Measurements from ENCODE around the gene SLC8A3. TPM values are rescaled to one million over a fixed set of nuclear protein-coding genes. Genes with fewer than 3 reads are reported as not detected.

The SLC8A3 gene
- total and polyA plus RNA-seq, 3 donors from 2014 or later = 0.39 to 0.61 (median 0.43) TPM

DNA sequence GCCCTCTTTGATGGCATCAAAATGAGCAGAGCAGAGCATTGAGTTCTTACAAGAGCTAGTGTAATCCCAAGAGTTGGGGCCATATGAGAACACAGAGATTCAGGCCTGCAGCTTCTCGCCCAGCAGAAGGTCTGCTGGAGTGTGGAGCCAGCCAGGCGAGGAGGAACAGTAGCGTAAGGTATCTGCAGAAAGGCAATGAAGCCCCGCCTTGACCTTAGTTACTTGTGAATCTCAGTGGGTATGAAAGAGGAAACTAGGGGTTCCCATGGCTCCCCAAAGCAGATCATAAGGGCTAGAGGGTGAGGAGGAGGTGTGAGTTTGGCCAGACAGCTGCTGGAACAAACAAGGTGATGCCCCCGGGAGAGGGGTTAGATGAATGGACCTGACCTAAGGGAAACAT, 49.4 kb downstream of the SLC8A3 start:
- intact Hi-C loops (cut with DNase I; ENCODE audit: low total_unique reads) = no loop called here
- no peak for DNase-seq
- no peaks in the 10 kb centered on the region for H3K27me3 ChIP-seq
- H3K4me3 ChIP-seq = no peak overlapping the region
- WGBS, 2 donors = 84 to 93% methylated on average over 5 of the region's 5 CpGs
- no peak overlapping the region for H3K27ac ChIP-seq
- H3K9me3 ChIP-seq = no peaks in the 10 kb centered on the region
- H3K4me1 ChIP-seq = no peaks in the 10 kb centered on the region
- TF ChIP-seq, protein P1, sequence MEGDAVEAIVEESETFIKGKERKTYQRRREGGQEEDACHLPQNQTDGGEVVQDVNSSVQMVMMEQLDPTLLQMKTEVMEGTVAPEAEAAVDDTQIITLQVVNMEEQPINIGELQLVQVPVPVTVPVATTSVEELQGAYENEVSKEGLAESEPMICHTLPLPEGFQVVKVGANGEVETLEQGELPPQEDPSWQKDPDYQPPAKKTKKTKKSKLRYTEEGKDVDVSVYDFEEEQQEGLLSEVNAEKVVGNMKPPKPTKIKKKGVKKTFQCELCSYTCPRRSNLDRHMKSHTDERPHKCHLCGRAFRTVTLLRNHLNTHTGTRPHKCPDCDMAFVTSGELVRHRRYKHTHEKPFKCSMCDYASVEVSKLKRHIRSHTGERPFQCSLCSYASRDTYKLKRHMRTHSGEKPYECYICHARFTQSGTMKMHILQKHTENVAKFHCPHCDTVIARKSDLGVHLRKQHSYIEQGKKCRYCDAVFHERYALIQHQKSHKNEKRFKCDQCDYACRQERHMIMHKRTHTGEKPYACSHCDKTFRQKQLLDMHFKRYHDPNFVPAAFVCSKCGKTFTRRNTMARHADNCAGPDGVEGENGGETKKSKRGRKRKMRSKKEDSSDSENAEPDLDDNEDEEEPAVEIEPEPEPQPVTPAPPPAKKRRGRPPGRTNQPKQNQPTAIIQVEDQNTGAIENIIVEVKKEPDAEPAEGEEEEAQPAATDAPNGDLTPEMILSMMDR (IDR thresholded peaks at IDR 0.05) = no peak
- TF ChIP-seq POLR2A (IDR thresholded peaks at IDR 0.05) = no peak
- H3K36me3 ChIP-seq (ENCODE audit: low read depth, missing control alignments) = no peaks in the 10 kb centered on the region

DNA sequence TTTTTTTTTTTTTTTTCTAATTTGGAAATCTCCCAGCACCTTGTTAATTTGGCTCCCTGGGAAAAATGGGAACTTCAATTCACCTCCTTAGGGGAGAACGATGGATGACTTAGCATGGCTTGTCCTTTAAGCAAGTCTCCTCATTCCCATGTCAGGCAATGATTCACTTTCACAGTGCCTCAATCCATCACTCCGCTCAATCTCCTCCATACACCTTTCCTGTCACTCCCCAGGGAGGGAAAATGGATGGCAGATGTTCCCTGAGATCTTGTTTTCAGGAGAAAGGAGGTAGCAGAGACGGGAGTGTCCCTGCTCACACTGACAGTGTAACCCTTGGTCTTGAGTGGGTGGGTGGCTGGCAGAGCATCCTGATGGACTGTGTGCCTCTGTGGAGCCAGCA, 51.0 kb downstream of the SLC8A3 start:
- no peaks in the 10 kb centered on the region for H3K36me3 ChIP-seq (ENCODE audit: low read depth, missing control alignments)
- WGBS, 2 donors = 57 to 74% methylated on average over 3 of the region's 3 CpGs

DNA sequence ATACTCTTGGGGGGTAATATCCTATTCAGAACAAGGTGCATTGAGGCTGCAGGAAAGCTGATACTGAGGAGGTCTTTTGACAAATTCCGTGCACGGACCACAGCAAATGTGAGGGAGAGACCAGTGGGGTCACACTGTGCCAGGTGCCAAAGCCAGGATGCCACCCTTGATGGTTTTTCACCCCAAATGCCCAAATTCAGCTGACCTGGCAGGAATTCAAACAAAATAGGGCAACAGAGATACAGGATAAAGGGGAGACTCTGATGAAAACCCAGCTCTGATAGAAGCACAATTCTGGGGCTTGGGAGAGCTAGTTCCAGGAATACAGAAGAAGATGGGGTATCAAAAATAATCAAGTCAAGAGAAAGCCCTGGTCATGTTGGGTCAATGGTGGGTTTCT, 55.3 kb downstream of the SLC8A3 start:
- TF ChIP-seq, protein P1 (IDR thresholded peaks at IDR 0.05) = no peak
- no peak for TF ChIP-seq POLR2A (IDR thresholded peaks at IDR 0.05)
- no peaks in the 10 kb centered on the region for H3K9me3 ChIP-seq
- no peaks in the 10 kb centered on the region for H3K27me3 ChIP-seq
- H3K36me3 ChIP-seq (ENCODE audit: low read depth, missing control alignments) = no peaks in the 10 kb centered on the region
- no peak for DNase-seq
- intact Hi-C loops (cut with DNase I; ENCODE audit: low total_unique reads) = no loop called here
- WGBS, 2 donors = 73 to 81% methylated on average over 2 of the region's 2 CpGs
- no peak overlapping the region for H3K4me3 ChIP-seq
- no peaks in the 10 kb centered on the region for H3K4me1 ChIP-seq
- no peak overlapping the region for H3K27ac ChIP-seq

More for the DNA sequence above, 51.0 kb downstream of the SLC8A3 start:
- intact Hi-C loops (cut with DNase I; ENCODE audit: low total_unique reads) = no loop called here
- no peak for DNase-seq
- Histone ChIP-seq H3K4me1 (no peaks in the 10 kb centered on the region), H3K4me3 (no peak overlapping the region), H3K9me3 (no peaks in the 10 kb centered on the region), H3K27me3 (no peaks in the 10 kb centered on the region), H3K27ac (no peak overlapping the region)
- TF ChIP-seq POLR2A (IDR thresholded peaks at IDR 0.05) = no peak
- TF ChIP-seq, protein P1 (IDR thresholded peaks at IDR 0.05) = no peak

DNA sequence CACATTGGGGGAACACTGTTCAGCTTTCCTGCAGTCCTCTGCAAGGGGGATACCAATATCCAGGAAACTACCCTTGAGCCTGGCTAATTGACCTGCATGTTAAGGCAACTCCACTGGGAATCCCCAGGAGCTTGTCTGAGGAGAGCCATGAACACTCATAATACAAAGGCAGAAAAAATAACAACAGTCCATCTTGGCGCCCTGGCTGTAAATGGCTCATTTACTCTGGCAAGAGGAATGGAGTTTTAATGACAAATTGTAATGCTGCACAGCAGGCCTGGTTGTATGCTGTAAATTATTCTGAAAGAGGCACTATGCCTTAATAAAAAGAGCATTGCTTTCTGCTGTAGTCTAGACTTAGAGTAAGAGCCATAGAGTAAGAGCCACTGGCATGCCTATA, 58.3 kb downstream of the SLC8A3 start:
- intact Hi-C loops (cut with DNase I; ENCODE audit: low total_unique reads) = no loop called here
- Histone ChIP-seq H3K9me3 (no peaks in the 10 kb centered on the region), H3K4me1 (no peaks in the 10 kb centered on the region), H3K27ac (no peak overlapping the region), H3K36me3 (ENCODE audit: low read depth, missing control alignments) (no peaks in the 10 kb centered on the region), H3K4me3 (no peak overlapping the region), H3K27me3 (no peaks in the 10 kb centered on the region)
- WGBS, 2 donors = 70 to 82% methylated on average over 1 of the region's 1 CpG
- DNase-seq = no peak
- no peak for TF ChIP-seq POLR2A (IDR thresholded peaks at IDR 0.05)

DNA sequence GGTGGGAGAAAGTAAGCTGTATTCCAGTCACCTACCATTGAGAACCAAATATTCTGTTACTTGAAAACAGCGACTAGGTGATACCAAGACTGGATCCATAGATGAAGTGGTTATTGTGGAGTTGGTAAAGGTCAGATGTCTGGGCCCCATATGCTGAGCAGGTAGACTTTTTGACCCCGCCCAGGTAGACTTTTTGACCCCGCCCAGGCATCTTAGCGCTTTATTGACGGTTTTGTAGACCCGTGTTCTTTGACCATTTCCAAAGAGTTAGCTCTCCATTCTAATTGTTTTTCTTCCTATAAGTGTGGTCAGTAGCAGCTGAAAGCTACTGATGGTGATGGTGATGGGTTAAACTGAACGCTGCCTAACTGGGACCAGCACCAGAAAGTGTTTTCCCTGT, 61.6 kb downstream of the SLC8A3 start:
- H3K27ac ChIP-seq = no peak overlapping the region
- 68 to 76% methylated on average over 7 of the region's 7 CpGs for WGBS, 2 donors
- intact Hi-C loops (cut with DNase I; ENCODE audit: low total_unique reads) = no loop called here
- no peaks in the 10 kb centered on the region for H3K27me3 ChIP-seq
- H3K9me3 ChIP-seq = no peaks in the 10 kb centered on the region
- H3K4me1 ChIP-seq = no peaks in the 10 kb centered on the region
- TF ChIP-seq, protein P1 (IDR thresholded peaks at IDR 0.05) = no peak
- TF ChIP-seq POLR2A (IDR thresholded peaks at IDR 0.05) = no peak
- no peak overlapping the region for H3K4me3 ChIP-seq
- DNase-seq = no peak
- no peaks in the 10 kb centered on the region for H3K36me3 ChIP-seq (ENCODE audit: low read depth, missing control alignments)
